ENCODE measurements around the gene KCNG1.
"Not testable (repeated sequence)": the region's sequence is repeated elsewhere in the genome, so short reads cannot be mapped to it uniquely, and the experiment has no call there.

Gene KCNG1

DNA sequence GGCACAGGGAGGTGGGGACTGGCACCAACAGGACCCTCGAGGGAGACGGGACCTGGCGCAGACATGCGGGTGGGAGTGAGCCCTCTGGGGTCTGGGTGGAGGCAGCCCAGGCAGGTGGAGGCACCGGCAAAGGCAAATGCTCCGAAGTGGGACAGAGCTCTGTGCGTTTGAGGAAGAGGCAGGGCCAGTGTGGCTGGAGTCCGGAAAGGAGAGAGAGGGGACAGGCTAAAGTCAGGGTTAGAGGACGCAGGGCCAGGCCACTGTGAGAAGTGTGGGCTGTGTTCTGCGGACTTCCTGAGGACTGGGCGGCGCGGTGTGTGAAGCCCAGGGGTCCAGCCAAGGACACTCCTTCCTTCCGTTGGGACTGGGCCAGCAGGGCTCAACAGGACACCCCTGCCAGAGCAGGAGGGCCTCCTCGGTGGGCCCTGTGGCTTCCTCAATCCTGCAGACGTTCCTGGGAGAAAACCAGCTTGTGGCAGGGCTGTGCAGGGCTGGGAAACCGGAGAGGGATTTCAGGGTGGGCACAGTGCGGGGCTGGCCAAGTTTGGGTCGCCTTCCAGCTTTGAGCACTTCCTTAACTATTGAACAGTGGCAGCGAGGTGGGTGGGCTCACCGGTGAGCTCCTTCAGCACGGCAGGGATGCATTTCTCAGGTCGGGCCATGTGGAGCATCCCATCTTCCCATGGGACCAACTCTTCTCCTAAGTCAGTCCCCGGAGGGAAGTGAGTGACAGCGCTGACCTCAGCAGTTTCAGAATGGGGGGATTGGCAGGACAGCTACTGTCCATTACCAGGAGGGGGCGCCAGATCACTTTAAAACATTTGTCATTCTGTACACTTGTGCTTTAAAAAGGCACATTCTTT is 41.8 kb downstream of the KCNG1 start:
- peak; percentile 62 for DNase-seq

DNA sequence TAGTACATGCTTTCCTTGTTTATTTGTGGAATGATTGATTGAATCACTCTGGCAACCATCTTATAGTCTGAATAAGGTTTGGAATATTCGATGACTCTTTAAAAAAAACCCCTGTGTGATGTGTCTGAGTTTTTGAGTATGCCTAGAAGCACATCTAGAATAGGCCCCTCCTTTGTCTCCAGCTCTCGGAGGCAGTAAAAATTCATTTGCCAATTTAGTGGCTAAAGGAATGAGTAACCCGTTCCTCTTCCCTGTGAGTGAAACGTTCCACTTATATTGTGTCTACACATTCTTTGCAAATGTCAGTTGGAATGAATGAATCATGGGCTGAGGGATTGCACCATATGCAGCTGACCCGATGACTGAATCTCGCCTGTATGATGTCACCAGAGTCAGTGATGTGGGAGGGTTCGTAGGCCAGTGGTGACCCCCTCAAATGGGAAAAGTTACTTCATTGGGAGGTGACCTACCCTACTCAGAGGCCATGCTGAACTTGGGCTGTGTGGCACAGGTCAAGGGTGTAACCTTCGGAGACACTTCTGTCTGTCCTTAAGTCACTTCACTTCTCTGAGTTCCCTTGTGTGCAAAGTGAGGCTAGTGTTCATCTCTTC is 42.7 kb downstream of the KCNG1 start:
- no peak for DNase-seq

DNA sequence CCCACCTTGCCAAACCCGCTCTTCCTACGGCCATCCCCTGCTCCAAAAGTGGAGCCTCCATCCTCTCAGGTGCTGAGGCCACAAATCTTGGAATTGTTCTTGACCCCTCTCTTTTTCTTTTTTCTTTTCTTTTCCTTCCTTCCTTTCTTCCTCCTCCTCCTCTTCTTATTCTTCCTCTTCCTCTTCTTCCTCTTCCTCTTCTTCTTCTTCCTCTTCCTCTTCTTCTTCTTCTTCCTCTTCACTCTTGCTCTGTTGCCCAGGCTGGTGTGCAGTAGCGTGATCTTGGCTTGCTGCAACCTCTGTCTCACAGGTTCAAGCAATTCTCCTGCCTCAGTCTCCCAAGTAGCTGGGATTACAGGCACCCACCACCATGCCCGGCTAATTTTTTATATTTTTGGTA is 44.4 kb downstream of the KCNG1 start:
- DNase-seq: not testable (repeated sequence)

DNA sequence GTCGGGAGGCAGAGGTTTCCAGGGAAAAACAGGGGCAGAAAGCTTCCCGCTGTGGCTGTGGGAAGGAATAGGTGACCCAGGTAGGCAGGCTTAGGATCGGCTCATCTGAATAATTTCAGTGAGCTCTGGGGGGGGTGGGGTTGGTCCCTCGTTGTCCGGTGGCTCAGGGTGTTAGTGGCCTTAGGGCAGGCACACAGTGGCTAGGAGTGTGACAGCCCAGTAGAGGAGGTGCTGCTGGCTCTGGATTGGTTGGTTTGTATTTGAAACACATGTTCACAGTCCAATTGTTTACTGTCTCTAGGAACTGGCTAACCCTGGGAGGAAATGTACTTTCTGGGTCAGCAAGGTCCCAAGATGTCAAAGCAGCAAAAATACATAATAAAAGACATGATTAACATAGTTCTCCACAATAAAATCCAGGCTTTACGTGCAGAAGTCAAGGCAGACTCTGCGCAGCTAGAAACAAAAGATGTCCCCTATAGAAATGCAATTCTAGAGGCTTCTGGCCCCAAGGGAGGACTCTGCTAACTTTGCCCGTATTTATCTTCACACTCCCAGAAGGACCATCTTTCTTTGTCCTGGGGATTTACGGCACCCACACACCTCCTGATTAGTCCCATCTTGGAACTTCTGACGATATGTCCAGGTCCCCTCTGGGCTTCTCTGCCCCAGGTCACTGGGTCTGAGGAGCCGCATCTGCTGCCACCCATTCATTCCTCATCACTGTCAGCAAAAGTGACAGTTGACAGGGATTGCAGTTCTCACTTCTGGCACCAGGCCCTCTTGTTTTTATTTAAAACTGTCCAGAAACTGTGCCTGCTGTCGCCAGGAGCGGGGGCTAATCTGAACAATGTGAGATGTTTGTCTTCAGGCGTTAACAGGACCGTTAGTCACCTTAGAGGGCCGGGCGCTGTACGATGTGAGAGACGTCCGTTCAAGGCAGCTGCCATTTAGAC is 45.6 kb downstream of the KCNG1 start:
- no peak for DNase-seq

DNA sequence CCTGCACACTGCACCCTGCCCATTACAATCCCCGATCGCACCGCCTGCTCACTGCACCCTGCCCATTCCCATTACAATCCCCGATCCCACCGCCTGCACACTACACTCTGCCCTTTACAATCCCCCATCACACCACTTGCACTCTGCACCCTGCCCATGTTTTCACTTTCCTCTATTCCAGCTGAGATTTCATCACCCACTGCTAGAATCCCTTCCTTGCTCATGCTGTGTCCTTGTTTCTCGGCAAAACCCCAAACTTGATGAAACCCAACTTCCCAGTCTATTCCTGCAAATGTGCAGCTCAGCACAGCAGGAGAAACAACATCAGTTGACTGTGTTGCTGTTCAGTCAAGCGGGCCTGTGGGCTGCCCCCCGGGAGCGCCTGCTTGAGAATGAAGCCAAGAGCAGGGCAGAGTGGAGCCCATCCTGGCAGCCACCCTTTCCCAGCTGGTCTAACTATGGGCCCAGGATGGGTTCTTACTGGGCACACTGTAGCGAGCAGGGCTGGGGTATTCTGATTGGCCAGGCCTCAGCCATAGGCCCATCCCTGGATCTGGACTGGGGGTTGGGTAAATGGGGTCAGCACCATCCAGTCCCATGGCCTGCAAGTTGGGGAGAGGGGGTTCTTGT is 47.1 kb downstream of the KCNG1 start:
- DNase-seq: no peak

DNA sequence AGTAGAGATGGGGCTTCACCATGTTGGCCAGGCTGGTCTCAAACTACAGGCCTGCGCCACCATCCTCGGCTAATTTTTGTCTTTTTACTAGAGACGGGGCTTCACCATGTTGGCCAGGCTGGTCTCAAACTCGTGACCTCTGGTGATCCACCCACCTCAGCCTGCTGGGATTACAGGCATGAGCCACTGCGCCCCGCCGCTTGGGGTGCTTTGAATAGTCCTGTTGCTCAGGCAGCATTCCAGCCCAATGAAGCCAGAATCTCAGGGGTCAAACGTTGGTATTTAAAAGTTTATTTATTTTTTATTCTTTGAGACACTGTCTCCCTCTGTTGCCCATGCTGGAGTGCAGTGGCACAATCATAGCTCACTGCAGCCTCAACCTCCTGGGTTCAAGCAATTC is 53.0 kb downstream of the KCNG1 start:
- no peak for DNase-seq

DNA sequence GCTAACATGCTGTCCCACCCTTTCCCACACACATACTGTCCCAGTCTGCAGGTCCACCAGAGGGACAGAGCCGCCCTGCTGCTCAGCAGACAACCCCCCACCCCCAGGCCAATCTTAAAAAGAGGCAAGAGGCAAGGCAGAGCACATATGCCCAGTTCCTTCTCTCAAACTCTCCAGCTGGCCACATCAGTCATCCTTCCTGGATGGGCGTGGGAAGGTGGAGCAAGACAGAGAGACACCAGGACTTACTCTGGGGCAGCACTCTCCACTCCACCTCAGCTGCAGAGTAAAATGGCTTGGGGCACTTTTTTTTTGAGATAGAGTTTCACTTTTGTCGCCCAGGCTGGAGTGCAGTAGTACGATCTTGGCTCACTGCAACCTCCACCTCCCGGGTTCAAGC is 53.5 kb downstream of the KCNG1 start:
- DNase-seq: no peak

DNA sequence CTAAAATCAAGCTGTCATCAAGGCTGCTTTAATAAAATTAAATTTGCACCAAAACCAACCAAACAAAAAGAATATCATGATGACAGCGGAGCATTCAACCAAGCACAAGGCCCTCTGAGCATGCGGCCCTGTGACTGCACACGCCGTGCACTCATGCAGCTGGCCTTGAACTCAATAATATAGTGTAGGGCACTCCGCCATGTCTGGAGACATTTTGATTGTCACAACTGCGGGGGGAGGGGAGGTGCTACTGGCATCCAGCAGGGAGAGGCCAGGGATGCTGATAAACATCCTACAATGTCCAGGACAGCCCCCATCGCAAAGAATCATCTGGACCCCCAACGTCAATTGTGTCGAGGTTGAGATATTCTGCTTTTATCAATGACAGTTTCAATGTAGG is 54.6 kb downstream of the KCNG1 start:
- no peak for DNase-seq

DNA sequence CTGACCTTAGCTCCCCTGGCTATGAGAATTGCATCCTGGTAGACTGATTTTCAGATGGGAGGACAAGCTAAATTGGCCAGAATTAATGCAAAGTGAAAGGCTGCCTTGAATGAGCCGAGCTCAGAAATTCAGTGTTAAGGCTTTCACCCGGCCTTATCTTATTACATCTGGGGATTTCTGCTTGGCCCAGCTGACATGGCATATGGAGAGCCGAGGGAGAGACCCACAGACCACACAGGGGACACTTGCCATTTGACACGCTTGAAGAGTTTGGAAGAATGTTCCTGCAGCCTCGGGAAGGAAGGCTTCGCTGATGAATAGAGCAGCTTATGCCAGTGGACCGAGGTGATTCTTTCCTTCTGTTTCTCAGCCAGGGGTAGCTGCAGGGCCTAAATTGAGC is 55.3 kb downstream of the KCNG1 start:
- DNase-seq: no peak

DNA sequence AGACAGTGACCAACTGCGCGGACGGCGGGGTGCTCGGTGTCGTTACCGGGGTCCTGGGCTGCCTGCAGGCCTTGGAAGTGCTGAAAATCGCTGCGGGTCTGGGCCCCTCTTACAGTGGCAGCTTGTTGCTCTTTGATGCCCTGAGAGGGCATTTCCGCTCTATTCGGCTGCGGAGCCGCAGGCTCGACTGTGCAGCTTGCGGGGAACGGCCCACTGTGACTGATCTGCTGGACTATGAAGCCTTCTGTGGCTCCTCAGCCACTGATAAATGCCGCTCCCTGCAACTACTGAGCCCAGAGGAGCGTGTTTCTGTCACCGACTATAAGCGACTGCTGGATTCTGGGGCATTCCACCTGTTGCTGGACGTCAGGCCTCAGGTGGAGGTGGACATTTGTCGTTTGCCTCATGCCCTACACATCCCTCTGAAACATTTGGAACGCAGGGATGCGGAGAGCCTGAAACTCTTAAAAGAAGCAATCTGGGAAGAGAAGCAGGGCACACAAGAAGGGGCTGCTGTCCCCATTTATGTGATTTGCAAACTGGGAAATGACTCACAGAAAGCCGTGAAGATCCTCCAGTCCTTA is 63.3 kb downstream of the KCNG1 start:
- DNase-seq: no peak

DNA sequence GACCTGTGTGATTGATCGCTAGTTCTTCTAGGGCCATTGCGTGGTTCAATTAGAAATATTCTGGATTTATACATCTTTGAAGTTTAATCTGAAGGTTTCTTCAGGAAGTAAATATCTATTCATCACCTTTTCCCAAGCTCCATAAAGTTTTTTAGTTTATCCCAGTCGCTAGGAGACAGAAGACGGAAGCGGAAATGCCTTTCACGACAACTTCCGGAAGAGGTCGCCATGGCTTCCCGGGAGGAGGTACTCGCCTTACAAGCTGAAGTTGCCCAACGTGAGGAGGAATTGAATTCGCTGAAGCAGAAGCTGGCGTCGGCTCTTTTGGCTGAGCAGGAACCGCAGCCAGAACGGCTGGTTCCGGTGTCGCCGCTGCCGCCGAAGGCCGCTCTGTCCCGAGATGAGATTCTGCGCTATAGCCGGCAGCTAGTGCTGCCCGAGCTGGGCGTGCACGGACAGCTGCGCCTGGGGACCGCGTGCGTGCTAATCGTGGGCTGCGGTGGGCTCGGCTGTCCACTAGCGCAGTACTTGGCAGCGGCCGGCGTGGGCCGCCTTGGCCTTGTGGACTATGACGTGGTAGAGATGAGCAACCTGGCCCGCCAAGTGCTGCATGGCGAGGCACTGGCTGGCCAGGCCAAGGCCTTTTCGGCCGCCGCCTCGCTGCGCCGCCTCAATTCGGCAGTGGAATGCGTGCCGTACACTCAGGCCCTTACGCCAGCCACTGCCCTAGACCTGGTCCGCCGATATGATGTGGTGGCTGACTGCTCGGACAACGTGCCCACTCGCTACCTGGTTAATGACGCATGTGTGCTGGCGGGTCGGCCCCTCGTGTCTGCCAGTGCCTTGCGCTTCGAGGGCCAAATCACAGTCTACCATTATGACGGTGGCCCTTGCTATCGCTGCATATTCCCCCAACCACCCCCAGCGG is 64.0 kb downstream of the KCNG1 start, which contains the start of gene MOCS3:
TSS of gene MOCS3 (plus strand) at position 204 of the 928 bp plus-strand sequence. CDS start at position 229, 25 bp downstream.
- peak; percentile 79 for DNase-seq

DNA sequence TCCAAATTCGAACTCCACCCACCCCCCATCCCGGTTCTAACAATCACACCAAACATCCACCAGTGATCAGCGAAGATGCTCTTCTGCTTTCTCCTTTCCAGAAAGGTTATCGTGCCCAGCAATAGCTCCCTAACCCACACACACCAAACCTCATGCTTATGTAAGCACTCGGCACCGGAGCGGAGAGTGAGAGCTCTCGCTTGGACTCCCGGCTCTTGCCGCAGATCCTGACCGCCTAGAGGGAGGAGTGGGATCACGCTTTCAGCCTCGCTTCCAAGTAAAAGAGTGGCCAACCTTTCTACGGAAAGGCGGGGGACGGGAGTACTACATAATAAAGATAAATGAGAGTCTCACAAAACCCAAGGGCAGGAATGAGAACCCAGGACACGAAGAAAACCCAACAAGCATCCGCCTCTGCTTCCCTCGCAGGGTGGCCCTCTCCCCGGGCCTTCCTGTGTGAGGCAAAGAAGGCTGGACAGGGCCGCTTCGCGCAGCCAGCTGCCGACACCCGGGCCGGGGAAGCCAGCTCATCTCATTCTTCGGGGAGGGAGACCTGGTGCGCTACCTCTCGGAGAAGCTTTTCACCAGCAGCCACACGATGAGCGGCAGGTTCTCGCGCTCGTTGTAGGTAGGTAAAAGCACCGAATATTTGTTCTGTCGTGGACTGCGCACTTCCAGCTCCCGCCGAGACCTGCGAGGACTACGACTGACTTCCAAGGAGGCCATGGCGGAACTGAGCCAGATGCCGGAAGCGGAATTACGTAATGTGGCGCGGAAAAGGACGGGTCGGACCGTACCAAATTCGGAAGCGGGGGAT is 64.9 kb downstream of the KCNG1 start, which contains the start of gene DPM1:
TSS of gene DPM1 (minus strand) at position 735 of the 817 bp plus-strand sequence. CDS start at position 726, 9 bp downstream.
- peak; percentile 89 for DNase-seq

DNA sequence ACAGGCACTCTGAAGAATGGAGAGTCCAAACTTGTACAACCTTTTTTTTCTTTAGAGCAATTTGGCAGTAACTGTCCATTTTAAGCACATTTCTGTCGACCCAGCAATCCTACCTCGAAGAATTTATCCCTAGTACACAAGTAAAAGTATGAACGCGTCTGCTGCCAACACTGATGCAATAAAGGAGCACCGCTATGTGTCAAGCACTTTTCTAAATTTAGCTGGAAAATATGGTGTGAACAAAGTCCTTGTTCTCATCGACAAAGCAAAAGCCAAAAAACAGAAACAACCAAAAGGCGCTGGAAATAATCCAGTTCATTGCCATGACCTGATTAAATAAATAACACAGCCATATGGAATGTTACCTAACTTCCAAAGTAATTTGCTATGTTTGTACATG is 65.6 kb downstream of the KCNG1 start:
- no peak for DNase-seq

DNA sequence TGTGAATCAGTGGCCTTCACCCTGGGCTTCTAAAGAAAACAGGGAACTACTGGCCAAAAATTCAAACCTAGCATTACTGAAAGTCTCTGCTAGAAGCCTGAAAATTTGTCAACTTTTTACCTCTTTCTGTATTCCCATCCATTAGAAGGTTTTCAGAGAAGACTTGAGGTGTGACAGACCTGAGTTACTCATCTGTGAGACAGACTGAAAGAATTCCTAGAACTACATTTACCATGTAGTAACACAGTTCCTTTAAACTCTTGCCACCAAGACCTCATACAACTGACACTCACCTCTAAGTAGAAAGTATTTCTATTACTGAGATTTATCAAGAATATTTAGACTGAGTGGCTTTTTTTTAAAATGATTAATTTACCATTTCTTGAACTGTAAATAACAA is 69.1 kb downstream of the KCNG1 start:
- DNase-seq: no peak
